PC-3 (cell line): Measurements from ENCODE around the gene ACBD4.

ENCODE experiments used
- EZH2 ChIP-seq: fragments of 300-600 bp; sonication (generic); IDR thresholded peaks from one replicate; pipeline ENCODE4 v1.6.1; 2017; ENCODE audit warnings: antibody characterized with exemption, mild to moderate bottlenecking, low read length; ENCODE audit not compliant: unreplicated experiment
- TF ChIP-seq, protein P1 (sequence below): fragments of 300-600 bp; sonication (generic); conservative IDR thresholded peaks from 2 replicates; pipeline ENCODE4 v1.5.1; 2017; ENCODE audit warnings: antibody characterized with exemption, low read depth, mild to moderate bottlenecking, low read length

DNA sequence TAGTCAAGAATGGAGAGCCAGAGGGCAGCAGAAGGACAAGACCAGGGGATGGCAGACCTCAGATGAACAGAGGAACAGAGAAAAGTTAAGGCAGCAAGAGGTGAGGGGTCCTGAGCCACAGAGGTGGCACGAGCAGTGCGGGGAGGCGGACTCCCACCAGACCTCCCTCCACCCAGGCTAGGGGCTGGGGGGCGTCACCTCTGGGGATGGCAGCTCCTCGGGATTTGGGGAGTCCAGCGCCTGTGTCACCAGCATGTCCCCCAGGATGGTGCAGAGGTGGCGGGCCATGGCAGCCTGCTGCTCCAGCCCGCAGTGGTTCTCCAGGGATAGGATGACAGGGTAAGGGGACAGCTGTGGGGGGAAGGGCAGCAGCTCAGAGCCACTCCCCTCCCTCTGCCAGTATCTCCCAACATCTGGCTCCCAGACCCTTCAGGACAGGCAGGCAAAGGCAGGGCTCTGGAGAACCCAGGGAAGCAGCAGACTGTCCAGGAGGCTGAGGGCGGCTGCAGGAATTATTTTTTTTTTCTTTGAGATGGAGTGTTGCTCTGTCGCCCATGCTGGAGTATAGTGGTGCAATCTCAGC lies 19.0 kb upstream of the ACBD4 start:
- TF ChIP-seq, protein P1, sequence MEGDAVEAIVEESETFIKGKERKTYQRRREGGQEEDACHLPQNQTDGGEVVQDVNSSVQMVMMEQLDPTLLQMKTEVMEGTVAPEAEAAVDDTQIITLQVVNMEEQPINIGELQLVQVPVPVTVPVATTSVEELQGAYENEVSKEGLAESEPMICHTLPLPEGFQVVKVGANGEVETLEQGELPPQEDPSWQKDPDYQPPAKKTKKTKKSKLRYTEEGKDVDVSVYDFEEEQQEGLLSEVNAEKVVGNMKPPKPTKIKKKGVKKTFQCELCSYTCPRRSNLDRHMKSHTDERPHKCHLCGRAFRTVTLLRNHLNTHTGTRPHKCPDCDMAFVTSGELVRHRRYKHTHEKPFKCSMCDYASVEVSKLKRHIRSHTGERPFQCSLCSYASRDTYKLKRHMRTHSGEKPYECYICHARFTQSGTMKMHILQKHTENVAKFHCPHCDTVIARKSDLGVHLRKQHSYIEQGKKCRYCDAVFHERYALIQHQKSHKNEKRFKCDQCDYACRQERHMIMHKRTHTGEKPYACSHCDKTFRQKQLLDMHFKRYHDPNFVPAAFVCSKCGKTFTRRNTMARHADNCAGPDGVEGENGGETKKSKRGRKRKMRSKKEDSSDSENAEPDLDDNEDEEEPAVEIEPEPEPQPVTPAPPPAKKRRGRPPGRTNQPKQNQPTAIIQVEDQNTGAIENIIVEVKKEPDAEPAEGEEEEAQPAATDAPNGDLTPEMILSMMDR, result no peak
- TF ChIP-seq EZH2, result no peak
